ENCODE results near the gene COL26A1.
A peak's percentile ranks its signal among the peaks of the same experiment; 100 is the strongest.

- TF ChIP-seq POLR2A (IDR thresholded peaks at IDR 0.05) = no peak
- TF ChIP-seq CTCF (IDR thresholded peaks at IDR 0.05) = peak; percentile 76 to 93 (median 92)
These were observed 1.2 kb downstream of the COL26A1 start for GRCh38 chr7:101363734-101364374.

All from transverse colon (tissue), 3 donors.